HG03175 (cell line): ENCODE results near the gene HCAR3.
A peak's percentile ranks its signal among the peaks of the same experiment; 100 is the strongest.
"Not testable (repeated sequence)": the region's sequence is repeated elsewhere in the genome, so short reads cannot be mapped to it uniquely, and the experiment has no call there.

Experiments used
- ATAC-seq: cut with Tn5 transposase; IDR thresholded peaks from one replicate; pipeline ENCODE4 v1.9.1; 2021; ENCODE audit warnings: mild to moderate bottlenecking, moderate library complexity; ENCODE audit not compliant: unreplicated experiment

The HCAR3 gene

GRCh38 chr12:122716658-122717057, at the start of gene HCAR3:
Gene HCAR3 (minus strand): TSS chr12:122716811. CDS start chr12:122716737, 74 bp downstream.
- not testable (repeated sequence) for ATAC-seq

- ATAC-seq, result no peak
These were observed 41.0 kb upstream of the HCAR3 start for GRCh38 chr12:122757568-122757967.

GRCh38 chr12:122754790-122755189, 38.2 kb upstream of the HCAR3 start:
- no peak for ATAC-seq

GRCh38 chr12:122753319-122753650, 36.7 kb upstream of the HCAR3 start:
- no peak for ATAC-seq

GRCh38 chr12:122752464-122753318, 36.1 kb upstream of the HCAR3 start, which contains the start of gene DENR:
Gene DENR (plus strand): TSS chr12:122752824. CDS start chr12:122753702, 878 bp downstream.
- peak; percentile 91 for ATAC-seq

GRCh38 chr12:122750781-122751515, 34.3 kb upstream of the HCAR3 start:
- ATAC-seq, result not testable (repeated sequence)

- ATAC-seq, result no peak
These were observed 33.1 kb upstream of the HCAR3 start for GRCh38 chr12:122749569-122750332.

- ATAC-seq, result no peak
These were observed 30.9 kb upstream of the HCAR3 start for GRCh38 chr12:122747224-122748135.

GRCh38 chr12:122743895-122744525, 27.4 kb upstream of the HCAR3 start:
- no peak for ATAC-seq

- no peak for ATAC-seq
These were observed 23.7 kb upstream of the HCAR3 start for GRCh38 chr12:122740351-122740750.

- no peak for ATAC-seq
These were observed 22.0 kb upstream of the HCAR3 start for GRCh38 chr12:122738571-122738970.

GRCh38 chr12:122732611-122733010, 16.0 kb upstream of the HCAR3 start:
- ATAC-seq, result no peak

- no peak for ATAC-seq
These were observed 15.6 kb upstream of the HCAR3 start for GRCh38 chr12:122732170-122732569.

GRCh38 chr12:122730215-122731014, 13.8 kb upstream of the HCAR3 start, which contains the start of gene HCAR1:
Gene HCAR1 (minus strand): TSS chr12:122730844. CDS start chr12:122730339, 505 bp downstream.
- ATAC-seq, result no peak

- no peak for ATAC-seq
These were observed 13.1 kb upstream of the HCAR3 start for GRCh38 chr12:122729583-122730214.

- ATAC-seq, result no peak
These were observed 9.5 kb upstream of the HCAR3 start for GRCh38 chr12:122726080-122726558.

GRCh38 chr12:122725452-122726079, 9.0 kb upstream of the HCAR3 start:
- no peak for ATAC-seq
